Neural progenitor cell (in vitro differentiated cells): ENCODE data around the gene CFAP410.

Experiments
- EZH2 ChIP-seq: fragments of 200-600 bp; sonication (generic); IDR thresholded peaks from 2 replicates; pipeline ENCODE4 v1.6.1; 2017; ENCODE audit warnings: antibody characterized with exemption, mild to moderate bottlenecking, moderate library complexity
- EZH2phosphoT487 ChIP-seq: fragments of 200-600 bp; sonication (generic); IDR thresholded peaks from 2 replicates; pipeline ENCODE4 v1.6.1; 2017; ENCODE audit warnings: antibody characterized with exemption
- TF ChIP-seq, protein P1 (sequence below): fragments of 200-600 bp; sonication (generic); IDR thresholded peaks from 2 replicates; pipeline ENCODE4 v1.5.1; 2017; ENCODE audit warnings: antibody characterized with exemption, mild to moderate bottlenecking

GRCh38 chr21:44301961-44302406 is 37.2 kb downstream of the CFAP410 start:
- no peak for TF ChIP-seq EZH2
- TF ChIP-seq, protein P1, sequence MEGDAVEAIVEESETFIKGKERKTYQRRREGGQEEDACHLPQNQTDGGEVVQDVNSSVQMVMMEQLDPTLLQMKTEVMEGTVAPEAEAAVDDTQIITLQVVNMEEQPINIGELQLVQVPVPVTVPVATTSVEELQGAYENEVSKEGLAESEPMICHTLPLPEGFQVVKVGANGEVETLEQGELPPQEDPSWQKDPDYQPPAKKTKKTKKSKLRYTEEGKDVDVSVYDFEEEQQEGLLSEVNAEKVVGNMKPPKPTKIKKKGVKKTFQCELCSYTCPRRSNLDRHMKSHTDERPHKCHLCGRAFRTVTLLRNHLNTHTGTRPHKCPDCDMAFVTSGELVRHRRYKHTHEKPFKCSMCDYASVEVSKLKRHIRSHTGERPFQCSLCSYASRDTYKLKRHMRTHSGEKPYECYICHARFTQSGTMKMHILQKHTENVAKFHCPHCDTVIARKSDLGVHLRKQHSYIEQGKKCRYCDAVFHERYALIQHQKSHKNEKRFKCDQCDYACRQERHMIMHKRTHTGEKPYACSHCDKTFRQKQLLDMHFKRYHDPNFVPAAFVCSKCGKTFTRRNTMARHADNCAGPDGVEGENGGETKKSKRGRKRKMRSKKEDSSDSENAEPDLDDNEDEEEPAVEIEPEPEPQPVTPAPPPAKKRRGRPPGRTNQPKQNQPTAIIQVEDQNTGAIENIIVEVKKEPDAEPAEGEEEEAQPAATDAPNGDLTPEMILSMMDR, result no peak
- no peak for TF ChIP-seq EZH2phosphoT487
